Activated naive CD8-positive, alpha-beta T cell treated with anti-CD3 and anti-CD28 coated beads for 36 hours (primary cell): ENCODE data around the gene RNF145. TPM values are rescaled to one million over a fixed set of nuclear protein-coding genes. Genes with fewer than 3 reads are reported as not detected.

Source experiments
- DNase-seq: peaks from one replicate; pipeline ENCODE4 v3.0.0; 2021
- H3K27ac Mint-ChIP-seq: one replicate; pipeline ENCODE4 v1.8.0; 2022; ENCODE audit warnings: mild to moderate bottlenecking, moderate library complexity, mixed read lengths
- H3K27me3 Mint-ChIP-seq: one replicate; pipeline ENCODE4 v1.8.0; 2022; ENCODE audit warnings: mild to moderate bottlenecking, mixed read lengths
- H3K36me3 Mint-ChIP-seq: one replicate; pipeline ENCODE4 v1.8.0; 2021; ENCODE audit warnings: mild to moderate bottlenecking, mixed read lengths
- H3K4me1 Mint-ChIP-seq: one replicate; pipeline ENCODE4 v1.8.0; 2021; ENCODE audit warnings: mixed read lengths
- H3K4me3 Mint-ChIP-seq: one replicate; pipeline ENCODE4 v1.8.0; 2022; ENCODE audit warnings: mild to moderate bottlenecking, moderate library complexity, mixed read lengths
- H3K9me3 Mint-ChIP-seq: one replicate; pipeline ENCODE4 v1.8.0; 2022; ENCODE audit warnings: mixed read lengths
- total RNA-seq, 2 experiments: library from RNA; stranded (reverse); gene quantifications; one replicate each; pipeline ENCODE4 v1.2.3, GENCODE V29; 2021

Gene RNF145
- total RNA-seq, 2 experiments from 2014 or later = 80.3 to 88.5 TPM

GRCh38 chr5:159187719-159188118 is 21.6 kb downstream of the RNF145 start:
- no peak overlapping the region for H3K4me3 Mint-ChIP-seq
- peaks cover 43% of the 10 kb centered on the region for H3K36me3 Mint-ChIP-seq
- peaks cover 54% of the 10 kb centered on the region for H3K4me1 Mint-ChIP-seq
- no peak overlapping the region for H3K27ac Mint-ChIP-seq
- H3K9me3 Mint-ChIP-seq = no peaks in the 10 kb centered on the region
- no peak for DNase-seq
- H3K27me3 Mint-ChIP-seq = no peaks in the 10 kb centered on the region

- peaks cover 42% of the 10 kb centered on the region for H3K36me3 Mint-ChIP-seq
- H3K4me1 Mint-ChIP-seq = peaks cover 56% of the 10 kb centered on the region
- H3K27ac Mint-ChIP-seq = peak overlapping the region; percentile 0
- no peaks in the 10 kb centered on the region for H3K27me3 Mint-ChIP-seq
- no peak for DNase-seq
- H3K9me3 Mint-ChIP-seq = no peaks in the 10 kb centered on the region
- no peak overlapping the region for H3K4me3 Mint-ChIP-seq
Observed at GRCh38 chr5:159186319-159186718, 23.0 kb downstream of the RNF145 start.

- DNase-seq = no peak
- no peaks in the 10 kb centered on the region for H3K27me3 Mint-ChIP-seq
- H3K4me3 Mint-ChIP-seq = no peak overlapping the region
- peaks cover 60% of the 10 kb centered on the region for H3K4me1 Mint-ChIP-seq
- H3K9me3 Mint-ChIP-seq = no peaks in the 10 kb centered on the region
- peaks cover 41% of the 10 kb centered on the region for H3K36me3 Mint-ChIP-seq
- H3K27ac Mint-ChIP-seq = peak overlapping the region; percentile 58
Observed at GRCh38 chr5:159185773-159186172, 23.6 kb downstream of the RNF145 start.

- peak; percentile 41 for DNase-seq
- Mint-ChIP-seq H3K4me1 (peaks cover 65% of the 10 kb centered on the region), H3K4me3 (peak overlapping the region; percentile 5), H3K27me3 (no peaks in the 10 kb centered on the region), H3K9me3 (no peaks in the 10 kb centered on the region), H3K36me3 (peaks cover 47% of the 10 kb centered on the region), H3K27ac (peak overlapping the region; percentile 78)
Observed at GRCh38 chr5:159184858-159185381, 24.4 kb downstream of the RNF145 start.

- Mint-ChIP-seq H3K9me3 (no peaks in the 10 kb centered on the region), H3K36me3 (peaks cover 46% of the 10 kb centered on the region), H3K27me3 (no peaks in the 10 kb centered on the region), H3K4me3 (no peak overlapping the region), H3K4me1 (peaks cover 65% of the 10 kb centered on the region), H3K27ac (no peak overlapping the region)
- DNase-seq = no peak
Observed at GRCh38 chr5:159184236-159184635, 25.1 kb downstream of the RNF145 start.

- Mint-ChIP-seq H3K4me1 (peaks cover 67% of the 10 kb centered on the region), H3K4me3 (no peak overlapping the region), H3K36me3 (peaks cover 46% of the 10 kb centered on the region), H3K27me3 (no peaks in the 10 kb centered on the region), H3K9me3 (no peaks in the 10 kb centered on the region), H3K27ac (peak overlapping the region; percentile 20)
- DNase-seq = no peak
Observed at GRCh38 chr5:159183247-159183646, 26.1 kb downstream of the RNF145 start.

- peaks cover 65% of the 10 kb centered on the region for H3K4me1 Mint-ChIP-seq
- H3K9me3 Mint-ChIP-seq = no peaks in the 10 kb centered on the region
- no peaks in the 10 kb centered on the region for H3K27me3 Mint-ChIP-seq
- no peak for DNase-seq
- H3K27ac Mint-ChIP-seq = no peak overlapping the region
- peaks cover 40% of the 10 kb centered on the region for H3K36me3 Mint-ChIP-seq
- no peak overlapping the region for H3K4me3 Mint-ChIP-seq
Observed at GRCh38 chr5:159182691-159183090, 26.7 kb downstream of the RNF145 start.

- Mint-ChIP-seq H3K9me3 (no peaks in the 10 kb centered on the region), H3K36me3 (peaks cover 43% of the 10 kb centered on the region), H3K4me3 (no peak overlapping the region), H3K27ac (peak overlapping the region; percentile 79), H3K27me3 (no peaks in the 10 kb centered on the region), H3K4me1 (peaks cover 73% of the 10 kb centered on the region)
- no peak for DNase-seq
Observed at GRCh38 chr5:159181651-159182050, 27.7 kb downstream of the RNF145 start.

GRCh38 chr5:159181152-159181551 is 28.2 kb downstream of the RNF145 start:
- H3K27ac Mint-ChIP-seq = peak overlapping the region; percentile 79
- H3K9me3 Mint-ChIP-seq = no peaks in the 10 kb centered on the region
- no peak for DNase-seq
- peaks cover 75% of the 10 kb centered on the region for H3K4me1 Mint-ChIP-seq
- no peak overlapping the region for H3K4me3 Mint-ChIP-seq
- peaks cover 44% of the 10 kb centered on the region for H3K36me3 Mint-ChIP-seq
- no peaks in the 10 kb centered on the region for H3K27me3 Mint-ChIP-seq

GRCh38 chr5:159179529-159180305 is 29.6 kb downstream of the RNF145 start:
- Mint-ChIP-seq H3K9me3 (no peaks in the 10 kb centered on the region), H3K27ac (peak overlapping the region; percentile 87), H3K36me3 (peaks cover 38% of the 10 kb centered on the region), H3K4me1 (peaks cover 73% of the 10 kb centered on the region), H3K27me3 (no peaks in the 10 kb centered on the region), H3K4me3 (peak overlapping the region; percentile 32)
- DNase-seq = no peak

- H3K27me3 Mint-ChIP-seq = no peaks in the 10 kb centered on the region
- peak overlapping the region; percentile 87 for H3K27ac Mint-ChIP-seq
- H3K36me3 Mint-ChIP-seq = peaks cover 40% of the 10 kb centered on the region
- peak overlapping the region; percentile 32 for H3K4me3 Mint-ChIP-seq
- peak; percentile 35 for DNase-seq
- H3K4me1 Mint-ChIP-seq = peaks cover 75% of the 10 kb centered on the region
- H3K9me3 Mint-ChIP-seq = no peaks in the 10 kb centered on the region
Observed at GRCh38 chr5:159178978-159179377, 30.4 kb downstream of the RNF145 start.

GRCh38 chr5:159175547-159175946 is 33.8 kb downstream of the RNF145 start:
- peaks cover 49% of the 10 kb centered on the region for H3K36me3 Mint-ChIP-seq
- H3K9me3 Mint-ChIP-seq = no peaks in the 10 kb centered on the region
- no peak overlapping the region for H3K4me3 Mint-ChIP-seq
- H3K27ac Mint-ChIP-seq = peak overlapping the region; percentile 65
- H3K4me1 Mint-ChIP-seq = peaks cover 54% of the 10 kb centered on the region
- no peaks in the 10 kb centered on the region for H3K27me3 Mint-ChIP-seq
- no peak for DNase-seq

- Mint-ChIP-seq H3K27ac (peak overlapping the region; percentile 18), H3K4me3 (no peak overlapping the region)
Observed at GRCh38 chr5:159174511-159175168, 34.7 kb downstream of the RNF145 start.

GRCh38 chr5:159171274-159171673 is 38.1 kb downstream of the RNF145 start:
- Mint-ChIP-seq H3K36me3 (peaks cover 36% of the 10 kb centered on the region), H3K27me3 (no peaks in the 10 kb centered on the region), H3K27ac (no peak overlapping the region), H3K4me1 (peaks cover 35% of the 10 kb centered on the region), H3K4me3 (no peak overlapping the region), H3K9me3 (no peaks in the 10 kb centered on the region)
- DNase-seq = no peak

More at GRCh38 chr5:159174511-159175168, 34.7 kb downstream of the RNF145 start:
- no peak for DNase-seq
- Mint-ChIP-seq H3K9me3 (no peaks in the 10 kb centered on the region), H3K4me1 (peaks cover 48% of the 10 kb centered on the region), H3K36me3 (peaks cover 45% of the 10 kb centered on the region), H3K27me3 (no peaks in the 10 kb centered on the region)

- Mint-ChIP-seq H3K4me3 (no peak overlapping the region), H3K4me1 (peaks cover 26% of the 10 kb centered on the region), H3K27me3 (no peaks in the 10 kb centered on the region), H3K36me3 (peaks cover 32% of the 10 kb centered on the region), H3K9me3 (no peaks in the 10 kb centered on the region), H3K27ac (no peak overlapping the region)
- no peak for DNase-seq
Observed at GRCh38 chr5:159170021-159170420, 39.3 kb downstream of the RNF145 start.
